CD4-positive, alpha-beta memory T cell (primary cell): ENCODE measurements around the gene DCLRE1B. TPM values are rescaled to one million over a fixed set of nuclear protein-coding genes. Genes with fewer than 3 reads are reported as not detected.

Experiments used
- CTCF ChIA-PET: fragments of 350-600 bp; sonication (Branson Sonifier 250); formaldehyde crosslinking; loops from one replicate; lab custom pipeline; 2021; ENCODE audit warnings: inconsistent platforms; ENCODE audit not compliant: partially characterized antibody; lab: Charles Lee
- POLR2A ChIA-PET: fragments of 350-600 bp; sonication (Branson Sonifier 250); formaldehyde crosslinking; loops from one replicate; lab custom pipeline; 2021; ENCODE audit not compliant: partially characterized antibody; lab: Charles Lee
- DNase-seq, 5 donors: peaks; one replicate each; pipeline versions ENCODE4 v3.0.0 to v3.0.0-alpha.2; 2020 to 2022; ENCODE audit warnings: mixed read lengths in 1 of 5
- H3K27ac ChIP-seq: one replicate; pipeline ENCODE4 v1.7.0; 2013; ENCODE audit warnings: low read depth, low read length
- H3K27me3 ChIP-seq: 2 replicates; pipeline ENCODE4 v1.7.0; 2013; ENCODE audit warnings: mild to moderate bottlenecking, low read length, moderate library complexity; ENCODE audit not compliant: insufficient read depth
- H3K36me3 ChIP-seq: 2 replicates; pipeline ENCODE4 v1.7.0; 2013; ENCODE audit warnings: mild to moderate bottlenecking, low read length, moderate library complexity; ENCODE audit not compliant: insufficient read depth
- H3K4me1 ChIP-seq: 2 replicates; pipeline ENCODE4 v1.7.0; 2013; ENCODE audit warnings: mild to moderate bottlenecking, low read length, moderate library complexity; ENCODE audit not compliant: insufficient read depth
- H3K4me3 ChIP-seq, 2 donors: one replicate each; pipeline ENCODE4 v1.7.0; 2013; ENCODE audit warnings: low read length in 2 of 2, mild to moderate bottlenecking in 1 of 2
- H3K9me3 ChIP-seq, 2 donors: one replicate each; pipeline ENCODE4 v1.7.0; 2013; ENCODE audit warnings: low read length in 2 of 2, control low read depth in 1 of 2; ENCODE audit not compliant: control insufficient read depth in 1 of 2
- H3K27ac Mint-ChIP-seq, 7 donors: one replicate each; pipeline ENCODE4 v1.8.0; 2020 to 2021; ENCODE audit warnings: mixed read lengths in 7 of 7, mild to moderate bottlenecking in 6 of 7, inconsistent platforms in 3 of 7, moderate library complexity in 3 of 7
- H3K27me3 Mint-ChIP-seq, 2 donors: one replicate each; pipeline ENCODE4 v1.8.0; 2020 to 2021; ENCODE audit warnings: mixed read lengths in 2 of 2
- H3K36me3 Mint-ChIP-seq, 2 donors: one replicate each; pipeline ENCODE4 v1.8.0; 2020 to 2021; ENCODE audit warnings: mixed read lengths in 2 of 2, inconsistent platforms in 1 of 2, mild to moderate bottlenecking in 1 of 2
- H3K4me1 Mint-ChIP-seq, 4 donors: one replicate each; pipeline ENCODE4 v1.8.0; 2020 to 2021; ENCODE audit warnings: mixed read lengths in 4 of 4, mild to moderate bottlenecking in 1 of 4
- H3K4me3 Mint-ChIP-seq, 8 donors: one replicate each; pipeline ENCODE4 v1.8.0; 2020 to 2021; ENCODE audit warnings: mixed read lengths in 8 of 8, mild to moderate bottlenecking in 7 of 8, moderate library complexity in 6 of 8, inconsistent platforms in 3 of 8
- H3K9me3 Mint-ChIP-seq, 8 donors: one replicate each; pipeline ENCODE4 v1.8.0; 2020 to 2021; ENCODE audit warnings: mixed read lengths in 8 of 8, mild to moderate bottlenecking in 5 of 8, inconsistent platforms in 3 of 8, moderate library complexity in 1 of 8
- intact Hi-C: fragments of 100-400 bp; cut with micrococcal nuclease; formaldehyde crosslinking; loops from one replicate; pipeline ENCODE4 v1.15.1; 2023
- polyA plus RNA-seq, 2 donors: library from polyadenylated mRNA; unstranded; fragments of 300-500 nt; fragmentation: Illumina TruSeq; gene quantifications; one replicate each; pipeline ENCODE4 v1.2.3, GENCODE V29; 2021
- total RNA-seq, 2 experiments: library from RNA; stranded (reverse); gene quantifications; one replicate each; pipeline ENCODE4 v1.2.3, GENCODE V29; 2021

The DCLRE1B gene
- total and polyA plus RNA-seq, 4 experiments from 2014 or later, result 2.8 to 5.4 (median 5.2) TPM

GRCh38 chr1:113859478-113860175 lies 45.5 kb upstream of the DCLRE1B start:
- no peak for DNase-seq
- H3K9me3 Mint-ChIP-seq, result no peaks in the 10 kb centered on the region
- peak overlapping the region in 6 of 7 donors; percentile 55 to 89 (median 86) for H3K27ac Mint-ChIP-seq
- H3K36me3 ChIP-seq, result peaks cover 20% of the 10 kb centered on the region
- no peaks in the 10 kb centered on the region for H3K27me3 ChIP-seq
- POLR2A ChIA-PET, result interaction anchor here (0.8 to 2.6 kb wide), 7 partner anchors 8 to 70 kb away, joined by 3 to 9 read pairs (median 3); partner anchors contain the start of genes AP4B1 and HIPK1
- H3K4me1 Mint-ChIP-seq, result peaks cover 23 to 39% (median 35%) of the 10 kb centered on the region in 4 donors
- H3K36me3 Mint-ChIP-seq, result peaks cover 36 to 56% of the 10 kb centered on the region in 2 donors
- intact Hi-C loops, result loop anchor here (2.0 kb wide), 1 partner anchor 13 kb away; no protein-coding TSS in a partner anchor
- H3K4me1 ChIP-seq, result peaks cover 24% of the 10 kb centered on the region
- H3K9me3 ChIP-seq, result no peaks in the 10 kb centered on the region
- no peaks in the 10 kb centered on the region for H3K27me3 Mint-ChIP-seq
- CTCF ChIA-PET, result interaction anchor here (0.6 to 2.3 kb wide), 14 partner anchors 9 to 1249 kb away, joined by 3 to 10 read pairs (median 3); partner anchors contain the start of genes AP4B1 and RSBN1
- no peak overlapping the region for H3K4me3 ChIP-seq
- H3K4me3 Mint-ChIP-seq, result peak overlapping the region in 6 of 8 donors; percentile 25 to 66 (median 46)
- H3K27ac ChIP-seq, result no peak overlapping the region

- Mint-ChIP-seq H3K27ac (peak overlapping the region in 5 of 7 donors; percentile 39 to 76 (median 52)), H3K4me1 (peaks cover 25 to 50% (median 38%) of the 10 kb centered on the region in 4 donors), H3K27me3 (no peaks in the 10 kb centered on the region), H3K9me3 (no peaks in the 10 kb centered on the region), H3K36me3 (peaks cover 33 to 53% of the 10 kb centered on the region in 2 donors), H3K4me3 (no peak overlapping the region)
- H3K27me3 ChIP-seq, result no peaks in the 10 kb centered on the region
- ChIA-PET CTCF (interaction anchor here (0.9 to 2.3 kb wide), 5 partner anchors 9 to 43 kb away, joined by 3 to 8 read pairs (median 4); partner anchors contain the start of gene AP4B1), POLR2A (interaction anchor here (0.7 to 2.6 kb wide), 5 partner anchors 9 to 102 kb away, joined by 3 to 7 read pairs (median 5); partner anchors contain the start of genes AP4B1 and PHTF1)
- no peak overlapping the region for H3K4me3 ChIP-seq
- DNase-seq, result no peak
- no peaks in the 10 kb centered on the region for H3K9me3 ChIP-seq
- intact Hi-C loops, result loop anchor here (2.0 kb wide), 1 partner anchor 14 kb away; no protein-coding TSS in a partner anchor
- H3K4me1 ChIP-seq, result peaks cover 25% of the 10 kb centered on the region
- H3K27ac ChIP-seq, result no peak overlapping the region
- H3K36me3 ChIP-seq, result peaks cover 14% of the 10 kb centered on the region
These were observed 44.2 kb upstream of the DCLRE1B start for GRCh38 chr1:113860891-113861290.

- CTCF ChIA-PET, result interaction anchor here (2.2 kb wide), 1 partner anchor 42 kb away, joined by 6 read pairs; the partner anchor contains the start of gene AP4B1
- intact Hi-C loops, result loop anchor here (2.0 kb wide), 1 partner anchor 15 kb away; no protein-coding TSS in a partner anchor
- Histone ChIP-seq H3K27ac (no peak overlapping the region), H3K27me3 (no peaks in the 10 kb centered on the region), H3K4me3 (no peak overlapping the region), H3K4me1 (peaks cover 30% of the 10 kb centered on the region), H3K9me3 (no peaks in the 10 kb centered on the region), H3K36me3 (peaks cover 7% of the 10 kb centered on the region)
- no peak for DNase-seq
- POLR2A ChIA-PET, result interaction anchor here (3.7 kb wide), 1 partner anchor 42 kb away, joined by 16 read pairs; the partner anchor contains the start of gene AP4B1
- no peaks in the 10 kb centered on the region for H3K27me3 Mint-ChIP-seq
- H3K27ac Mint-ChIP-seq, result peak overlapping the region in 5 of 7 donors; percentile 51 to 89 (median 78)
- peaks cover 26 to 48% of the 10 kb centered on the region in 2 donors for H3K36me3 Mint-ChIP-seq
- peaks cover 25 to 52% (median 41%) of the 10 kb centered on the region in 4 donors for H3K4me1 Mint-ChIP-seq
- H3K4me3 Mint-ChIP-seq, result no peak overlapping the region
- no peaks in the 10 kb centered on the region for H3K9me3 Mint-ChIP-seq
These were observed 43.5 kb upstream of the DCLRE1B start for GRCh38 chr1:113861641-113862040.

- DNase-seq, result no peak
- Mint-ChIP-seq H3K36me3 (peaks cover 13 to 38% of the 10 kb centered on the region in 2 donors), H3K4me1 (peaks cover 45 to 72% (median 56%) of the 10 kb centered on the region in 4 donors), H3K4me3 (peak overlapping the region; percentile 13 to 95 (median 89)), H3K9me3 (no peaks in the 10 kb centered on the region), H3K27ac (peak overlapping the region; percentile 35 to 99 (median 94)), H3K27me3 (no peaks in the 10 kb centered on the region)
- intact Hi-C loops, result no loop called here
- no peaks in the 10 kb centered on the region for H3K27me3 ChIP-seq
- no peaks in the 10 kb centered on the region for H3K36me3 ChIP-seq
- ChIA-PET POLR2A (interaction anchor here (0.8 to 5.5 kb wide), 7 partner anchors 9 to 87 kb away, joined by 3 to 51 read pairs (median 9); partner anchors contain the start of genes HIPK1 and RSBN1), CTCF (interaction anchor here (0.8 to 3.1 kb wide), 7 partner anchors 8 to 63 kb away, joined by 3 to 16 read pairs (median 5); partner anchors contain the start of genes AP4B1, DCLRE1B and HIPK1)
- H3K9me3 ChIP-seq, result no peaks in the 10 kb centered on the region
- H3K4me1 ChIP-seq, result peaks cover 63% of the 10 kb centered on the region
- H3K4me3 ChIP-seq, result no peak overlapping the region
- no peak overlapping the region for H3K27ac ChIP-seq
These were observed 36.6 kb upstream of the DCLRE1B start for GRCh38 chr1:113868387-113869083.

- Mint-ChIP-seq H3K36me3 (peaks cover 6 to 30% of the 10 kb centered on the region in 2 donors), H3K27me3 (no peaks in the 10 kb centered on the region), H3K27ac (peak overlapping the region; percentile 82 to 99 (median 98)), H3K4me1 (peaks cover 56 to 82% (median 67%) of the 10 kb centered on the region in 4 donors), H3K4me3 (peak overlapping the region; percentile 85 to 95 (median 90)), H3K9me3 (no peaks in the 10 kb centered on the region)
- peaks cover 79% of the 10 kb centered on the region for H3K4me1 ChIP-seq
- DNase-seq, result peak in 1 of 5 donors; percentile 46
- ChIA-PET CTCF (interaction anchor here (1.1 to 3.1 kb wide), 7 partner anchors 8 to 60 kb away, joined by 3 to 16 read pairs (median 5); partner anchors contain the start of genes AP4B1, DCLRE1B and HIPK1), POLR2A (interaction anchor here (0.9 to 5.5 kb wide), 9 partner anchors 8 to 59 kb away, joined by 3 to 51 read pairs (median 9); partner anchors contain the start of genes AP4B1, DCLRE1B, HIPK1 and RSBN1)
- H3K27ac ChIP-seq, result peak overlapping the region; percentile 79
- intact Hi-C loops, result loop anchor here (1.0 to 5.0 kb wide), 6 partner anchors 9 to 1253 kb away; partner anchors contain the start of genes AP4B1, CAPZA1, HIPK1 and RSBN1
- no peaks in the 10 kb centered on the region for H3K27me3 ChIP-seq
- H3K9me3 ChIP-seq, result no peaks in the 10 kb centered on the region
- H3K36me3 ChIP-seq, result no peaks in the 10 kb centered on the region
- peak overlapping the region; percentile 48 to 71 for H3K4me3 ChIP-seq
These were observed 34.3 kb upstream of the DCLRE1B start for GRCh38 chr1:113870778-113871177.

- peak within 1 kb of the TSS; percentile 79 for H3K27ac ChIP-seq
- H3K4me3 ChIP-seq, result peak within 1 kb of the TSS; percentile 48 to 71
- Mint-ChIP-seq H3K27me3 (no peaks in the 10 kb centered on the region), H3K36me3 (peaks cover 6 to 27% of the 10 kb centered on the region in 2 donors), H3K9me3 (no peaks in the 10 kb centered on the region), H3K4me1 (peaks cover 56 to 83% (median 66%) of the 10 kb centered on the region in 4 donors), H3K27ac (peak within 1 kb of the TSS; percentile 96 to 99 (median 98)), H3K4me3 (peak within 1 kb of the TSS; percentile 85 to 95 (median 90))
- ChIA-PET CTCF (interaction anchor here (1.0 to 1.3 kb wide), 2 partner anchors 10 to 31 kb away, joined by 4 to 6 read pairs; no protein-coding TSS in a partner anchor), POLR2A (interaction anchor here (0.9 to 1.4 kb wide), 6 partner anchors 11 to 59 kb away, joined by 3 to 14 read pairs (median 7); partner anchors contain the start of genes AP4B1, DCLRE1B, HIPK1 and RSBN1)
- no peaks in the 10 kb centered on the region for H3K27me3 ChIP-seq
- peak; percentile 85 to 95 (median 90) for DNase-seq
- H3K36me3 ChIP-seq, result no peaks in the 10 kb centered on the region
- H3K9me3 ChIP-seq, result no peaks in the 10 kb centered on the region
- intact Hi-C loops, result loop anchor here (1.0 to 5.0 kb wide), 6 partner anchors 8 to 1254 kb away; partner anchors contain the start of genes AP4B1, CAPZA1, HIPK1 and RSBN1
- peaks cover 74% of the 10 kb centered on the region for H3K4me1 ChIP-seq
These were observed 33.5 kb upstream of the DCLRE1B start, which contains the start of gene PTPN22 for GRCh38 chr1:113871597-113872113. PTPN22 (minus strand) TSS chr1:113871712.
